Omental fat pad (tissue), 4 donors: ENCODE results near the gene SUSD6. TPM values are rescaled to one million over a fixed set of nuclear protein-coding genes. Genes with fewer than 3 reads are reported as not detected.

Source experiments
- ATAC-seq: fragments of 150-250 bp; one replicate; pipeline ENCODE4 v1.9.1; 2016; ENCODE audit warnings: mild to moderate bottlenecking, moderate library complexity; ENCODE audit not compliant: low FRiP score
- DNase-seq: peaks from one replicate; pipeline ENCODE4 v3.0.0-alpha.2; 2019; ENCODE audit warnings: low spot score
- total RNA-seq, 4 donors: library from RNA; depleted of rRNA; stranded (reverse); fragments of >200 nt; gene quantifications; one replicate each; pipeline ENCODE4 v1.1.0, GENCODE V29; 2016
- TF ChIP-seq, protein P1 (sequence below), 3 donors: fragments of 450-650 bp; IDR thresholded peaks; one replicate each; pipeline ENCODE4 v1.5.1; 2016 to 2017; ENCODE audit warnings: antibody characterized with exemption in 3 of 3, mild to moderate bottlenecking in 3 of 3, moderate library complexity in 2 of 3

The SUSD6 gene
- total RNA-seq, 4 donors from 2014 or later = 31.1 to 73.3 (median 52.7) TPM

DNA sequence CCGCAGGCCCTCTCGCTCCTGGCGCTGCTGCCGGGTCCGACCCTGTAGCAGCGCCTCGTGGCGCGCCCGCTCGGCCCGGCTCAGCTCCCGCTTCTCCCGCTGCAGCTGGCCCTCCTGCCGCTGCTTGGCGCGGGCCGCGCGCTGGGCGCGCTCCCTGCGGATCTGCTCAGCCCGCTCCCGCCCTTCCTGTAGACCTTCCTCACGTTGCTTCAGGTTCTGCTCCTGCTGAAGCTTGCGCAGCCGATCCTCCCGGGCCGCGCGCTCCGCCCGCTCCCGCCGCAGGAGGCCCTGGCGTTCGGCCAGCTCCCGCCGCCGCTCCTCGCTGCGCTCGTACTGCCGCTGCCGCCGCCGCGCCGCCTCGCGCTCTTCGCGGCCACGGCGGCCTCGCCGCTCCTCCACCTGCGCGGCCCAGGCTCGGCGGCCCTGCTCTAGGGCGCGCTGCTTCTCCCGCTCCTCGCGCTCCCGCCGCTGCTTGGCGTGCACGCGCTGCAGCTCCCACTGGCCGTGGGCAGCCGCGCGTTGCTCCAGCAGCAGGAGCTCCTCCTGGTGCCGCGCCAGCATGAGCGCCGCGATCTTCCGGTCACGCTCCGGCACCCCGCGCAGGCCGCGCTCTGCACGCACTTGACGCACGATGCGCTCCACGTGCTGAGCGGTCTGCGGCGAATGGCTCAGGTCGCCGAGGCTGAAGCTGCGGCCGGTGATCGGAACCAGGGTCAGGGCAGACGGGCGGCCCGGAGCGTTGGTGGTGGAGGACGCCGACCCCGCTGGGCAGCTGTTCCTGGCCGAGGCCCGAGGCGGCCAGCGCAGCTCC is 39.2 kb upstream of the SUSD6 start:
- DNase-seq = no peak
- TF ChIP-seq, protein P1, sequence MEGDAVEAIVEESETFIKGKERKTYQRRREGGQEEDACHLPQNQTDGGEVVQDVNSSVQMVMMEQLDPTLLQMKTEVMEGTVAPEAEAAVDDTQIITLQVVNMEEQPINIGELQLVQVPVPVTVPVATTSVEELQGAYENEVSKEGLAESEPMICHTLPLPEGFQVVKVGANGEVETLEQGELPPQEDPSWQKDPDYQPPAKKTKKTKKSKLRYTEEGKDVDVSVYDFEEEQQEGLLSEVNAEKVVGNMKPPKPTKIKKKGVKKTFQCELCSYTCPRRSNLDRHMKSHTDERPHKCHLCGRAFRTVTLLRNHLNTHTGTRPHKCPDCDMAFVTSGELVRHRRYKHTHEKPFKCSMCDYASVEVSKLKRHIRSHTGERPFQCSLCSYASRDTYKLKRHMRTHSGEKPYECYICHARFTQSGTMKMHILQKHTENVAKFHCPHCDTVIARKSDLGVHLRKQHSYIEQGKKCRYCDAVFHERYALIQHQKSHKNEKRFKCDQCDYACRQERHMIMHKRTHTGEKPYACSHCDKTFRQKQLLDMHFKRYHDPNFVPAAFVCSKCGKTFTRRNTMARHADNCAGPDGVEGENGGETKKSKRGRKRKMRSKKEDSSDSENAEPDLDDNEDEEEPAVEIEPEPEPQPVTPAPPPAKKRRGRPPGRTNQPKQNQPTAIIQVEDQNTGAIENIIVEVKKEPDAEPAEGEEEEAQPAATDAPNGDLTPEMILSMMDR (IDR thresholded peaks at IDR 0.05) = no peak
- peak; percentile 30 for ATAC-seq

DNA sequence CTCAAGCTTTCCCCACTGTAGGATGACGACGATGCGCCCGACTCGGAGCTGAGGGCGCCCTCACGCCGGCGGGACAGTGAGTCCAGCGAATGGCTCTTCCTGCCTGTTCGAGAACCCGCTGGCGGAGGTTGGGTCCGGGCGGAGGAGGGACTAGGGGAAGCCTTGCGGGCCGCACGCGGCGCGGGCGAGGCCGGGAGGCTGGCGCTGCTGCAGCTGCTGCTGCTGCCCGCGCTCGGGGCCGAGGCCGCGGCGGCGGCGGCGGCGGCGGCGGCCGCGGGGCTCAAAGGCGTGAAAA is 38.6 kb upstream of the SUSD6 start:
- DNase-seq (no peak), ATAC-seq (no peak)
- TF ChIP-seq, protein P1 (IDR thresholded peaks at IDR 0.05) = no peak

DNA sequence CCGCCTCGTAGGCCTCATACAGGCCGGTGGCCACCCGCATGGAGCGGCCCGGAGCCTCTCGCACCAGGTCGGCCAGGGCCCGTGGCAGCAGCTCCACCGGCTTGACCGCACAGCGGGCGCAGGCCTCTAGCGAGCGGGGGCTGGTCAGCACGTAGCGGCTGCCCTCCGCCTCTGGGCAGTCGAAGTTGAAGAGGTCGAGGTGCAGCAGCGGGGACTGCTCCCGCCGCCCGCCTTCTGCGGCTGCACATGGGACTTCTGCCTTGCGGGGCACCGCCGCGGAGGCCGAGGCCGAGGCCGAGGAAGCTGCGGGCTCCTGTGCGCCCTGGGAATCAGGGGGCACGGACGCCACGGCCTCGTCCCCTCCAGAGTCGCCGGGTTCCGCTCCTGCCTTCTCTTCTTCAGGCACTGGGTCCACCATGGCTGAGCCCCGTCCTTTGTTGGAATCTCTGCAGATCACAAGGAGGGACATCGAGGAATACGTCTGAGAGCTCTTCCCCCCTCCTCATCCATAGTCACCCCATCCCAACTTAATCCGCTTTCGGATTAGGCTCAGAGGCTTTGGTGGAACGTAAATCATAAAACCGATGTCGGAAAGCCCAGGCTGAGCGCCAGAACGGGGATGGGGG is 38.1 kb upstream of the SUSD6 start:
- TF ChIP-seq, protein P1 (IDR thresholded peaks at IDR 0.05) = no peak
- no peak for DNase-seq

DNA sequence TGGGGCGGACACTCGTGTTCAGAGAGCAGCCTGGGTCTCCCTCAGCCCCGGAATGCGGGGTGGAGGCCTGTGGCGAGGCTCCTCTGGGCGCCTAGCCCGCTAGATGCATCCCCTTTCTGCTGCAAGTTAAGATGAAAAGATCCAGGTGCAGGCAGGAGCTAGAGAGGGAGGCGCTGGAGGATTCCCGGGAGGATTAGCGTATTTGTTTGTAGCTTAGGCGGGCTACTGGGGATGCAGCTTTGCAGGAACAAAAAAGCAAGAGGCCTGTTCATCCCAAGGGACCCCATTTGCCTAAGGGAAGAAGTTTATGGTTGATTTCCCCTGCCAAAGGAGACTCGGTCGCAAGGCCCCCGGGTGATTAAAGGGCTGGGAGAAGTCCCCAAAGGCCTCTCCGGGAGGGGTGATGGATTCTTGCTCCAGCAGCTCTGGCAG is 37.5 kb upstream of the SUSD6 start:
- ATAC-seq (no peak), DNase-seq (no peak)
- TF ChIP-seq, protein P1 (IDR thresholded peaks at IDR 0.05) = no peak

More for the DNA sequence above, 38.1 kb upstream of the SUSD6 start:
- no peak for ATAC-seq

DNA sequence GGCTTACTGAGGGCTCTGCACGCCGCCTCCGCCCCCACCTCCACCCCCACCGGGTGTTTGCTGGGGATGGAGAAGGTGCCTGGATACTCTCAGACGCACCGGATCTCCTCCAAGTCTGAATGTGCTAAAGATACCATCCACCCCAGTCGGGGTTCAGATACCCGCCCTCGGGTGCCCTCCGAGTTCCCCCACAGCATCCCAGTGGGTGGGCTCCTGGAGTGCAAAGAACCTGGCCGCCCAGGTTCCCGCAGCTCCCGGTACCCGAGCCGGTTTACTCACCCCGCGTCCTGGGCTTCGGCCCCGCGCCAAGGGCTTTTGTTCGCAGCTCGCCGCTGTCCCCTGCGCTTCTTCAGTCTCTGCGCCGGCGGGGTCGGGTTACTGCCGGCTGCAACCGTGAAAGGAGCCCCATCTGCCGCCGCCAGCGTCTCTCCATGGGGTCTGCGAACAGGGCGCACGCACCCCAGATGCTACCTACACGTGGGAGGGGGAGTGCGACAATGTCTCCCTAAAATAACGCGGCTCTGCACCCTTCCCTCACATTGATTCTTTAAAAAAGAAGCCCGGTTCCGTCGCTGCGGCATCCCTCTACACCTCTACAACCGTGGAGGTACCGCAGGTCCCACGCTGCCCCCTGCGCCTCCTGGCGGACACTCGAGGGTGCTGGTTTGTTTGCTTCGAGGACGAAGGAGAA is 37.0 kb upstream of the SUSD6 start, which contains the start of gene CCDC177:
Gene CCDC177, minus strand, starts transcription at position 609 of the 691 bp plus-strand sequence. CDS start 1,249 bp downstream, outside the sequence.
- DNase-seq (peak; percentile 38), ATAC-seq (peak; percentile 42)
- TF ChIP-seq, protein P1 (IDR thresholded peaks at IDR 0.05) = no peak

DNA sequence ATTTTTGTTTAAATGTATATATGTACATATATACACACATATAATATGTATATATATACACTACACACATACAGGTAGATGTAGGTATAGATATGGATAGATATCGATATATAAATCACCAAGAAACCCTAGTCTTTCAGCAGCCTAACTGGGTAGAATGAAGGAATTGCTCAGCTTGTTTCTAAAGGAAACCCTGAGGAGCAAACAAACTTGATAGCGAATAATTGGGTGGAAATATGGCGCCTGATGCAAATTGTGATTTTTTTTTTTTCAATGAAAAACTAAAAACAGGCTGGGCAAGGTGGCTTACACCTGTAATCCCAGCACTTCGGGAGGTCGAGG is 36.5 kb upstream of the SUSD6 start:
- no peak for DNase-seq
- TF ChIP-seq, protein P1 (IDR thresholded peaks at IDR 0.05) = no peak
- ATAC-seq = no peak
